UCSD-AML1 (cell line): ENCODE results near the gene NDUFS7.

Source experiments
- DNase-seq: peaks from one replicate; lab custom pipeline; 2025; ENCODE audit not compliant: unreplicated experiment; lab: John Stamatoyannopoulos, UW

The NDUFS7 gene

DNA sequence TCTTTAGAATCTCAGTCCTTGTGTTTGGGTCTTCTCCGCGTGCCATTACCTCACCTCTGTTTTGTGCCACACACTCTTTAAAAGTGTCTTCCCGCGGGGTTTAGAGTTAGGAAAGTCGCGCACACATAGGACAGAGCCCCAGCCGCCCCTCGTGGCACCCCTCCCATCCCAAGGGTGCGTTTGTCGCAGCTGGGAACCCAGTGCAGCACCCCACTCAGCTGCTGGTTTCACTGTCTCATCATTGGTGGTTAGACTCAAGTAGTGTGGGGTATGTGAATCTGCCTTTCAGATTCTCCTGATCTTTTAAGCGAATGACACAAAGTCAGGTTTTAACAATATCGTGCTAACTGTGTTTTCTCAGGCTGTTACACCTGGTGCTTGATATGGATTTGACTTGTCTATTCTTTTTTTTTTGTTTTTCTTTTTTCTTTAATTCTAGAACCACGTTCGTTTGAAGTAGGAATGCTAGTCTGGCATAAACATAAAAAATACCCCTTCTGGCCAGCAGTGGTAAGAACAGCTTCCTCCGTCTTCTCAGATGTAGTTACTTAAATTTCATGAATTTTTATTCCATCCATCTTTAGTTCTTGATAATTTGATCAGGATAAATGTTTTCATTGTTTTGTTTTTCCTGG is 19.5 kb upstream of the NDUFS7 start:
- no peak for DNase-seq

DNA sequence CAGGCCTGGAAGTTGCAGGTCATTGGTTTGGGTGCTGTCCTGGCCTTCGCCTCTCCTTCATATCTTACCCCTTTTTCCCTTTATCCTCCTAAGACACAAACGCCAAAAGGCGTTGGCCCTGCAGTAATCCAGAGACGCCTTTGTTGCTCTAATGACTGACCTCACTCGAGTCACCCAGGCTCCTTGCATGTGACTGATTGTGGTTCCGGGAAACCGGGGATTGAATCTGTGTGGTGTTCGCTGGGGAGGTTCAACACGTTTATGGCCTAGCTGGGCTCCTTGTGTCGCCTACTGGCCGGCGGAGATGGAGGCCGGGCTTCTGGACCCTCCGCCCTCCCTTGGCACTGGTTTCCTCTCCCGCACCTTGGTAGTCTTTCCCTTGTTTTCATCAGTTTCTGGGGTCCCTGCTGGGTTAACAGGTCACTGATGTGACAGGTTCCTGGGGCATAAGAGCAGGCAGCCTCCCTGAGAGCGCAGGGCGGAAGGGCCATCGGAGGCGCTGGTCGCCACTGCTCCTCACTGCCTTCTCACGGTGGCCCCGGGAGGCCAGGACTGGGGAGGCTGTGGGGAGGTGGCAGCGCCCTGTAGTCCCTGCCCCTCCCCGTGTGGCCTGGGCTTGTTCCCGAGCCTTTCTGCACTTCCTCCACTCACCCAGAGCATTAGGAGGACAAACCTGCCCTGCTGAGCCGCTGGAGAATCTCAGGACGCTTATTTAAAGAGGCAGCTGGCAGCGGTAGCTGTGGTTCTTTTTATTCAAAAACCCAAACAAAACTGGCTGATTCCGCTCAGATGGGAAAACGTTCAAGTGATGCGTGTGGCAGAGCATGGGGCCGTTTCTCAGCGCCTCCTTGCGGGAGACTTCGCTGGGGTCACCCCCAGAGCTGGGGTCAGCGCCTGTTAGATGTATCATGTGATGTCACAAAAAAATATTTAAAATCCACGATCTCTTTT is 18.1 kb upstream of the NDUFS7 start:
- no peak for DNase-seq

DNA sequence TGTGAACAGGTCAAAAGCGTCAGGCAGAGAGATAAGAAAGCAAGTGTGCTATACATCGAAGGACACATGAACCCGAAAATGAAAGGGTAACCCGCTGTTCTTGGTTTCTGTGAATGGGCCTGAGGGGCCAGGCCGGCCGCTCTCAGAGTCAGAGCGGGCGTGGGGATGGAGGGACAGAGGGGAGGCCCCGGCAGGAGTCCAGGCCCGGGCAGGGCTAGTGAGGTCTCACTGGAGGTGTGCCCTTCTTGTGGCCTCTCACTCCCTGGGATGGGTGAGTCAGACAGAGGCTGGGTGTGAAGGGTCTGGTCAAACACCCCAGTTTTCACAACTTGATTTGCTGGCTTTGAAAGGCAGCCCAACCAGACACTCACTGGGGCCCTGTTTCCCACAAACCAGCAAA is 17.4 kb upstream of the NDUFS7 start:
- DNase-seq: no peak

DNA sequence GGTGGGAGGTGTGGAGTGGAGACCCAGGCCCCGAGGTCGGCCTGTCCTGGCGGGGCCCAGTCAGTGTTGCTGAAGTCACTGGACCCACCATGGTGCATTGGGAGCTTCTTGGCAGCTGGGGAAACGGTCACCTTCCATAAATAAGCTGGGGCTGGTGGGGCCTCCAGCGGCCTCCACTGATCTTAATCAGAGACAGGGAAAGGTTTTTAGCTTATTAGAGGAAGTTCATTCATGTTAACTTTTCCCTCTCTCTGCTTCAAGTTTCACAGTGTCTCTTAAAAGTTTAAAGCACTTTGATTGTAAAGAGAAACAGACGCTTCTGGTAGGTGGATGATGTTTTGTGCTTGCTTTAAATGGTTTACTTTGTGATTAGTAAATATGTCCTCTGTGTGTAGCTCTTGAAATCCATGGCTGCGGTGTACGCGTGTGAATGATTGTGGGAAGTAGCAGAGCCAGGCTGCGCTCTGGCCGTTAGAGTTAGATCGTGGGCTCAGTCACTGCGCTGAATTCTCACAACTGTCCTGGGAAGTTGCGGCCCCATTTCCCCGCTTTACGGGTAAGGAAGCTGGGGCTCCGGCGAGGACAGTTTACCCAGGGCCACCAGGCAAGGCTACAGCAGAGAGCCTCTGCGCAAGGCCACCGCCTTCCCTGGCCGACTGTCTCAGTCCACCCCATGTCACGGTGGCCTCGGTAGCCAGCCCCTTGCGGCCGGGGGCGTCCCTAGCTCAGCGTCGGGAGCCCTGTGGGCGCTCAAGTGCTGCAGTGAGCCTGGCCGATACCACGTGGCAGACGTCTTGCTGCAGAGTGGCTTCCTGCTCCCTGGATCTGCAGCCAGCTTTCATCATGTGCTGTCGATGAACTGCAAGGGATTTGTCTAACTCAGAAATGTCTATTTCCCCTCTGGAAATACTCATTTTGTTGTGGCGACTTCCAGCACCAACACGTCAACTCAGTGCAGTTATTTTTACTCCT is 16.5 kb upstream of the NDUFS7 start:
- DNase-seq: no peak

DNA sequence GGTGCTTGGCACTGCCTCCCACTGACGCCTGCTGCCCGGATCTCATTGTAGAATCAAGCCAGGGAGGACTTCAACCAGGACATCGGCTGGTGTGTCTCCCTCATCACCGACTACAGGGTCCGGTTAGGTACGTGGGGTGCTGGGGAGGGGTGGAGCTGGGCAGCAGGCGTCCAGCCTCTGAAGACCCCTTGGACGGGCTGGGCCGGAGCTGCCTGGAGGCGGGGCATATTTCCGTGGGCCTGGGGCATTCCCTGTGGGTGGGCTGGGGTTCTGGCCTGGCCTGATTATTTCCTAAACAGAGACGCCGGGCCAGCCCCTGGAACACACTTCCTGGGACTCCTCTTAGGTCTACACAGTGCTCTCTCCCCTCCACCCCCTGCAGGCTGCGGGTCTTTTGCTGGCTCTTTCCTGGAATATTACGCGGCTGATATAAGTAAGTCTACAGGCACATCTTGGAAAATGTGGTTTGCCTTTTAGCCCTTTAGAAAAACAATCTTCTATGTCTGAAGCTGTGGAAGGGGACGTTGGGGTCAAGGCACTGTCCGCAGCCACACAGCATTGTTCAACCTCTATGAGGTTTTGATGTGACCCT is 14.4 kb upstream of the NDUFS7 start:
- DNase-seq: no peak

DNA sequence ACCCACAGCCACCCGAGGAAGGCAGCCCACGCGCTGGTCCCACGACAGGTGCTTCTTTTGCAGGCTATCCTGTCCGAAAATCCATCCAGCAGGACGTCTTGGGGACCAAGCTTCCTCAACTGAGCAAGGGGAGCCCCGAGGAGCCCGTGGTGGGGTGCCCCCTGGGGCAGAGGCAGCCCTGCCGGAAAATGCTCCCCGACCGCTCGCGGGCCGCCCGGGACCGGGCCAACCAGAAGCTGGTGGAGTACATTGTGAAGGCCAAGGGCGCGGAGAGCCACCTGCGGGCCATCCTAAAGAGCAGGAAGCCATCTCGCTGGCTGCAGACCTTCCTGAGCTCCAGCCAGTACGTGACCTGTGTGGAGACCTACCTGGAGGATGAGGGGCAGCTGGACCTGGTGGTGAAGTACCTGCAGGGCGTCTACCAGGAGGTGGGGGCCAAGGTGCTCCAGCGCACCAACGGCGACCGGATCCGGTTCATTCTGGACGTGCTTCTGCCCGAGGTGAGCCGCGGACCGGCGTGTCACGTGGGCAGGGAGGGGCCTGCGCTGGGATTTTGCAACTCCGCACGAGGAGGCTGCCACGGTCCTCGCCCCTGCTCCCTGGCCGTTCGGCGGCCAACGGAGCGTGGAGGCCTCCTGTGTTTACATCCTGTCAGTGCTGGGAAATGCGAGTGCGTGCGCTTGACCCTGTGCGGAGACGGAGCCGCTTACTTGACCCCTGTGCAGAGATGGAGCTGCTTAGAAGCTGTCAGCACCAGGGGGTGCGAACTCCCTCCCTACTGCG is 12.9 kb upstream of the NDUFS7 start:
- DNase-seq: no peak

DNA sequence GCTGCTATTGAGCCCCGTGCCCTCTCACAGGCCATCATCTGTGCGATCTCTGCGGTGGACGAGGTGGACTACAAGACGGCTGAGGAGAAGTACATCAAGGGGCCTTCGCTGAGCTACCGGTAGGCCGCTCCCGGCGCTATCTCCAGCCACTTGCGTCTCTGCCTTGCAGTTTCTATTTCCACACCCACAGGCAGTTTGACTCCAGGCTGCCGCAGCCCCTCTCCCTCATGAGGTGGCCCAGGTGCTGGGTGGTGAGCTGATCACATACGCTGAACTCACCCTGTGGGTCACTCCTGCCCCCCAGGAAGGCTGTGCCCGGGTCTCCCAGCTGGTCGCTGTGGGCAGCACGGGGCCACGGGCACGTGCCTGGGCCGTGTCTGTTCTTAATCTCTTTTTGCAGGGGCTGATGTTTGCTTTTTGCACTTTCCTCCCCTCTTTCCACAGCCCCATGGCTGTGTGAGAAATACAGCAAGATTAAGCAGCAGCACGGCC is 10.6 kb upstream of the NDUFS7 start:
- no peak for DNase-seq

DNA sequence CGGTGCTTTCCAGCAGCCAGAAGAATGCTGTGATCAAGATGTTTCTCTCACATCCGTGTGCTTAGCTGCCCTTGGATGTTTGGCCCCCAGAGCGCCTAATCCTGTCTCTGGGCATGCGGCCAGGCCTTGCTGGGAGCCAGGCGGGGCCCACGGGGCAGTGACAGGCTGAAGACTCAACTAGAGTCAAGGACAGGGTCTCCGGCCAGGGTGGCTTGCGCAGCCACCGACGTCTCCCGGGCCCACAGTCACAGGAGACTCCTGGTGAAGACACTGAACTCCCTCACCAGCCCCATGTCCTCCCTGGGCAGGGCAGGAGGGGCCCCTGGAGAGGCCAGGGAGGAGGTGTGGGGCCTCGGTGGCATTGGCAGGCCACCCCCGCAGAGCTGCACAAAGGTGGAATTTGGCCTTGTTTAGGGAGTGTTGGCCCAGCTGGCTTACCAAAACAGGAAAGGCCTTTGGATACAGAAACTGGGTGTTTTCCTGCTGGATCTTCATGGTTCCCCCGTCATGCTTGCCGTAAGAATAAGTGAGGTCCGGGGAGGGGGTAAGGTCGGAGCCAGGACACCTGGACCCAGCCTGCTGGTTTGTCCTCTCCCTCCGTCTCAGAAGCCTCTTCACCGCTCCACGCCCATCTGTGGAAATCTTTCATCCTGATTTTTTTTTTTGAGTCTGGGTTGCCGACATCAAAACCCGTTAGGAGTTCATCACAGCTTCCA is 10.0 kb upstream of the NDUFS7 start:
- DNase-seq: no peak

DNA sequence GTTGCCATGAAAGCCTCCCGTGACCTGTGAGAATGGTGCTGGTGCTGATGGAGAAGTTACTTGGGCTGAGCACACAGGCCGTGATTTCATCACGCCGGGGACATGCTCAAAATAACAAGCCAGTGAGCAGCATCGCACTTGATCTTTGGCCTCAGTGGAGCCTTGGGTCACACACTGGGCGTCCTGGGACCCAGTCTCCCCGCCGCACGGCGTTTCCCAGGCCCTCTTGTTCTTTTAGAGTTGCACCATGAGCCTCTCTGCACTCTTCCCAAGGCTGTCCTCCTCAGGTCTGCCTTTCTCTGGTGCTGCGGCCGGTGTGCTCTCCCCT is 9.5 kb upstream of the NDUFS7 start:
- no peak for DNase-seq

DNA sequence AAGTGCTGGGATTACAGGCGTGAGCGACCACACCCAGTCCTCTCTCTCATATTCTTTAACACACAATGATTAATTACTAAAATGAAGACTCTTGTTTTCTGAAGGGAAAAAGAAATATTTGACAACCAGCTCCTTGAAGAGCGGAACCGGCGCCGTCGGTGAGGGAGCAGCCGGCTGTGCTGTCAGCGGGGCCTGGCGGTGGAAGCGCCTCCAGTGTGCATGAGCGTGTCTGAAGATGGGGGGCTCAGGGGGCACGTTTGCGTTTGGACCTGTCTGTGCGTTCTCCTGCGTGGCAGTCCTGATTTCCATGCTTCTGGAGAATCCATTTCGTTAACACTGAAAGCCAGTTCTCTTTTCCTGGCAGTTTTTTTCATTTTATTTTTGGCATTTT is 7.3 kb upstream of the NDUFS7 start:
- DNase-seq: no peak

DNA sequence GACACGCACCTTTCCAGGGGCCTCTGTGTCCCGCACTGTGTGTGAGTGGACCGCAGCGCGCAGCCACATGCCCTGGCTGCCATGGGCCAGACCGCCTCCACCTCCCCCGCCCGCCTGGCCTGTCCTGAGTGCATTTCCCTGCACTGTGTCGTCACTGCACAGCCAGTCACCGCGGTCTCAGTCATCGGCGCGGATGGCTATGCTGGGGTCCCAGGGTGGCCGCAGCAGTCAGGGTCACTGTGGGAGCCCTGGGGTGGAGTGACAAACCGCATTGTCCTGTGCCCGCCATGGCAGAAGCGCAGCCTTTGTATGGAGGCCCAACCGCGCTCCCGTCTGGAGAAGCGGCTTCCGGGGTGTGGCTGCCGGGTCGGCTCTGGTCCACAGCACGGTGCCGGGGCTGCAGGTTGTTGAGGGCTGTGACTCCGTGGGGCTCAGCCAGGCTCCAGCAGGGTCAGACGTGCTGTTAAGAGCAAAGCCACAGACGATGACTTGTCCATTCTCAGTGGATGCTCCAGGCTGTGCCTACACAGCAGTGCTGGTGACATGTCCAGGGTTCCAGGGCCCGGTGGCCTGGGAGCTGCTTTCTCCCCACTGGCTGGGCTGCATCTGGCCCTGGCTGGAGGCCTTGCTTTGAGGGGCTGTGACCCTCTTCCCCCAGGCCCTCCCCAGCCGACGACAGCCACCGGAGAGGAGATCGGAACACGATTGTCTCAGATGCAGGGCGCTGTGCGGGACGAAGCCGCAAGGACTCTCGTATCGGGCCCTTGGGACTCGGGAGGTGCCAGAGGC is 6.3 kb upstream of the NDUFS7 start:
- no peak for DNase-seq

DNA sequence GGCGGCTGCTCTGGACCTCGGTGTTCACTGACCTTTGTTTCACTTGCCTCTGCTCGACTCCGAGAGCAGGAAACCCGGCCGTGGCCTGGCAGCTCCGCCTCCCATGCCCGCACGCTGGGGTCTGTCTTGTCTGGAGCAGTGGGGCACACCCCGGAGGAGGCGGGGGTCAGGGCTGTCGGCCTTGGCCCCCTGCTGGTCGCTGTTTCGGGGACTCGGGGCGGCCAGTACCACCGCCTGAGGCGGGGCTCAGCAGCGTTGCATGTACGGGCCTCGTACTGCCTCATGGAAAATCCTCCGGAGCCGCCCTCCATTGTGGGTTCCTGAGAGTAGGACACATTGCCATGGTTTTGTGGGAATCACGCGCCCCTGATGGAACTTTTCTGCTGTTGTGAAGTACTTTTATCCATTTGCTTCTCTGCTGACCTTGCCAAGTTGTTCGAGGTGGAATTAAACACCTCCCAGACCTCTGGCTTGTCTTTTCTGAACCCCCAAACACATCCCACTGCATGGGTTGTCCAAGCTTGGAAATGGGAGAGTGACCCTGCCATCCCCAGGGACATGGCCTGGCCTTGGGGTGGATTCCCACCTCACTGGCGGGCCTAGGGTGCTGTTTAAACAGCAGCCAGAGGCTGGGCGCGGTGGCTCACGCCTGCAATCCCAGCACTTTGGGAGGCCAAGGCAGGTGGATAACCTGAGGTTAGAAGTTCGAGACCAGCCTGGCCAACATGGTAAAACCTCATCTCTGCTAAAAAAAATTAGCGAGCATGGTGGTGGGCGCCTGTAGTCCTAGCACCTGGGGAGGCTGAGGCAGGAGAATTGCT is 5.5 kb upstream of the NDUFS7 start:
- no peak for DNase-seq

DNA sequence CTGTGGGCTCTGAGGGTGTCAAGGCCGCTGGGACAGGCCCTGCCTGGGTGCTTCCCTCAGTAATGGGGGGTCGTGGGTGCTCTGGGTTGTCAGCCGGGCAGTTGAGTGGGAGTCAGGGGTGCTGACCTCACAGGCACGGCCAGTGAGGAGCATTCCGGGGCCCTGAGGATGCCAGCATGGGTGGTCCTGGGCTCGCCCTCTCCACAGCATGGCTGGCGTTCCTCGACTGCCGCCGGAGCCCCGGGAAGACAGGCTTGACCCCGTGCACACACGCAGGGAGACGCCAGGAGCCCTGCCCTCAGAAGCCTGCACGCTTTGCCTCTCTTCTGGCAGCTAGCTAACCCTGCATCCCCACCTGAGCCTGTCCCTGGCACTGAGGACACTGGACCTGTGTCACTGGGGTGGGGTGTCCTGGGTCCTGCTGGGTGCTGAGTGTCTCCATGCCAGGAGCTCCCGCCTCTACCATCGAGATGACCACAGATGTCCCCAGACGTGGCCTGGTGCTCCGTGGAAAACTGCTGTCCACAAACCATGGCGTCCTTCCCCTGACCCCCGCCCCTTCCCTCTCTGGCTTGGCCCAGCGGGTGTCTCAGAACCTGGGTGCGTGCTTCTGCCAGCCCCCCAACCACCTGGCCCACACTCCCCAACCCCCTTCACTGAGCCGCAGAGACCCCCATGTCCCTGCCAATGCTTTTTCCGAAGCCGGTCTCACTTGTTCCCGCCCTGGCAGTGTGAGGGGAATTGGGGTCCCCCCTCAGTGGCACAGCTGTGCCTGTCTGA is 4.4 kb upstream of the NDUFS7 start:
- DNase-seq: no peak

DNA sequence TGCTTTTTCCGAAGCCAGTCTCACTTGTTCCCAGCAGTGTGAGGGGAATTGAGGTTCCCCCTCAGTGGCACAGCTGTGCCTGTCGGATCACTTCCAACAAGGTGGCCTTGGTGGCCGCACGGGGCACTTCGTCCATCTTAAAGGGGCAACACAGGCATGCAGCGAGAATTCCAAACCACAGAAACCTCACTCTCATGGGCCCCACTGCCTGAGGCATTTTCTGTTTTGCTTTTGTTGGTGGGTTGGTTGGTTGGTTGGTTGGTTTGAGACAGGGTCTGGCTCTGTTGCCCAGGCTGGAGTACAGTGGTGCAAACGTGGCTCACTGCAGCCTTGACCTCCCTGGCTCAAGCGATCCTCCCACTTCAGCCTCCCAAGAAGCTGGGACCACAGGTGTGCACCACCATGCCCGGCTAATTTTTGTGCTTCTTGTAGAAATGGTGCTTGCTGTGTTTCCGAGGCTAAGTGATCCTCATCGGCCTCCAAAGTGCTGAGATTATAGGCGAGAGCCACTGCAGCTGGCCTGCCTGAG is 3.7 kb upstream of the NDUFS7 start:
- no peak for DNase-seq

DNA sequence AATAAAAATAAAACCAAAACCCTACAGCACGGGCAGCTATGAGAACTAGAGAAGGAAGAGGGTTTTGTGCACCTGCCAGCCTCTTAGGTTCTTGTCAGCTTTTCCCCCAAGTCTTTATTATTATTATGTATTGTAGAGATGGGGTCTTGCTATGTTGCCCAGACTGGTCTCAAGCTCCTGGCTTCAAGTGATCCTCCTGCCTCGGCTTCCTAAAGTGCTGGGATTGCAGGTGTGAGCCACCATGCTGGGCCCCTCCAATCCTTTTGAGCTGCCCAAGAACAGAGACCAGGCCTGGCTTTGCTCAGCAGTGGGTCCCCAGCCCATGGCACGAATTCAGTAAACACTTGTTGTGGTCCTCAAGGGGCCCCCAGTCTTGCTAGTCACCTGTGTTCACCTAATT is 1.5 kb upstream of the NDUFS7 start:
- DNase-seq: no peak

DNA sequence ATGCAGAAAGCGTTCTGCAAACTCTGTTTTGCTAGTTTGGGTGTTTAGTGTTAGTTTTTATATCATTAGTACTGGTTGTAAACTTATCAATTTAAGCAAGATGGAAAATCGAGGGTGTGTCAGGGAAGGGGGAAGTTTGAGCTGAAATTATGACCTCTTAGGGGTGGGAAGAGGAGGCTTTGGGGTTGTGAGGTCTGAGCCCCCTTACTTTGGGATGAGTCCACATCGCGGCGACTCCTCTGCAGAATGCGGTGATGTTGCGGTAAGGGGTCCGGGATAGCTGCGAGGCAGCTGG is 743 bp upstream of the NDUFS7 start:
- no peak for DNase-seq

DNA sequence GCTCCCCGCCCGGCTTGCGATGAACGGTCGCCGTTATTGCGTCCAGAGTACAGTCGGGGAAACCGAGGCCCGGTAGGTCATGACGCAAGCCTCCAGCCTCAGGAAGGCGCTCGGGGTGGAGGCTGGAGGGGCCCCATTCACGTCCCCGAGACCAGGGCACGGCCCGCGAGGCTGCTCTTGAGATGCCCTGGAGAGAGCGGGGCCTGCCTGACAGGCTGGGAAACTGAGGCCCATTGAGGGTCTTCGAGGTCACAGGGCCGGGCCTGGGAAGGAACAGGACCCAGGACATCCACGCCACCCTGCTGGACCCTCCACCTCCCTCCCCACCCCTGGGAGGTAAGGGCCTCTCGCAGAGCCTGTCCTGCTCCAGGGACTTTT is 367 bp downstream of the NDUFS7 start:
- no peak for DNase-seq
